Panc1 (cell line): ENCODE data around the gene TJP3.

Experiments
- POLR2AphosphoS5 ChIP-seq: IDR thresholded peaks from 2 replicates; pipeline ENCODE4 v1.6.1; 2012; ENCODE audit warnings: mild to moderate bottlenecking, low read depth, low read length, moderate library complexity
- TF ChIP-seq, protein P1 (sequence below): fragments of 450-650 bp; IDR thresholded peaks from 2 replicates; pipeline ENCODE4 v1.5.1; 2017; ENCODE audit warnings: mild to moderate bottlenecking
- TF ChIP-seq, protein P2 (sequence below), 2 experiments: IDR thresholded peaks; 2 replicates each; pipeline ENCODE4 v1.6.1; 2011 to 2012; ENCODE audit warnings: low read depth in 2 of 2, control low read depth in 1 of 2, low read length in 1 of 2, mild to moderate bottlenecking in 1 of 2, moderate library complexity in 1 of 2; ENCODE audit not compliant: insufficient read depth in 1 of 2

DNA sequence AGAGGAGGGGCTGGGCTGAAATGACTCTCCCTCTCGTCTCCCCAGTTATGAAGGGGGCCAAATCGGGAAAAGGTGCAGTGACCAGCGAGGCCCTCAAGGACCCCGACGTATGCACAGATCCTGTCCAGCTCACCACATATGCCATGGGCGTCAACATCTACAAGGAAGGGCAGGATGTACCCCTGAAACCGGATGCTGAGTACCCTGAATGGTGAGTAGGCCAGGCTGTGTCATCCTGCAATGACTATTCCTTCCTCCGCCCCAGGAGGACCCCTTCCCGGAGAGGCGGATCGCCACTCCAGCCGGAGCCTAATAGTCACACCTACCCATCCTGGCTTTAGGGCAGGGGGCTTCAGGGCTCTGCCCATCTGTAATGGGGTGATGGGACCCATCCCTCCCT lies 56.9 kb downstream of the TJP3 start:
- TF ChIP-seq, protein P1, sequence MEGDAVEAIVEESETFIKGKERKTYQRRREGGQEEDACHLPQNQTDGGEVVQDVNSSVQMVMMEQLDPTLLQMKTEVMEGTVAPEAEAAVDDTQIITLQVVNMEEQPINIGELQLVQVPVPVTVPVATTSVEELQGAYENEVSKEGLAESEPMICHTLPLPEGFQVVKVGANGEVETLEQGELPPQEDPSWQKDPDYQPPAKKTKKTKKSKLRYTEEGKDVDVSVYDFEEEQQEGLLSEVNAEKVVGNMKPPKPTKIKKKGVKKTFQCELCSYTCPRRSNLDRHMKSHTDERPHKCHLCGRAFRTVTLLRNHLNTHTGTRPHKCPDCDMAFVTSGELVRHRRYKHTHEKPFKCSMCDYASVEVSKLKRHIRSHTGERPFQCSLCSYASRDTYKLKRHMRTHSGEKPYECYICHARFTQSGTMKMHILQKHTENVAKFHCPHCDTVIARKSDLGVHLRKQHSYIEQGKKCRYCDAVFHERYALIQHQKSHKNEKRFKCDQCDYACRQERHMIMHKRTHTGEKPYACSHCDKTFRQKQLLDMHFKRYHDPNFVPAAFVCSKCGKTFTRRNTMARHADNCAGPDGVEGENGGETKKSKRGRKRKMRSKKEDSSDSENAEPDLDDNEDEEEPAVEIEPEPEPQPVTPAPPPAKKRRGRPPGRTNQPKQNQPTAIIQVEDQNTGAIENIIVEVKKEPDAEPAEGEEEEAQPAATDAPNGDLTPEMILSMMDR = no peak
- TF ChIP-seq, protein P2, sequence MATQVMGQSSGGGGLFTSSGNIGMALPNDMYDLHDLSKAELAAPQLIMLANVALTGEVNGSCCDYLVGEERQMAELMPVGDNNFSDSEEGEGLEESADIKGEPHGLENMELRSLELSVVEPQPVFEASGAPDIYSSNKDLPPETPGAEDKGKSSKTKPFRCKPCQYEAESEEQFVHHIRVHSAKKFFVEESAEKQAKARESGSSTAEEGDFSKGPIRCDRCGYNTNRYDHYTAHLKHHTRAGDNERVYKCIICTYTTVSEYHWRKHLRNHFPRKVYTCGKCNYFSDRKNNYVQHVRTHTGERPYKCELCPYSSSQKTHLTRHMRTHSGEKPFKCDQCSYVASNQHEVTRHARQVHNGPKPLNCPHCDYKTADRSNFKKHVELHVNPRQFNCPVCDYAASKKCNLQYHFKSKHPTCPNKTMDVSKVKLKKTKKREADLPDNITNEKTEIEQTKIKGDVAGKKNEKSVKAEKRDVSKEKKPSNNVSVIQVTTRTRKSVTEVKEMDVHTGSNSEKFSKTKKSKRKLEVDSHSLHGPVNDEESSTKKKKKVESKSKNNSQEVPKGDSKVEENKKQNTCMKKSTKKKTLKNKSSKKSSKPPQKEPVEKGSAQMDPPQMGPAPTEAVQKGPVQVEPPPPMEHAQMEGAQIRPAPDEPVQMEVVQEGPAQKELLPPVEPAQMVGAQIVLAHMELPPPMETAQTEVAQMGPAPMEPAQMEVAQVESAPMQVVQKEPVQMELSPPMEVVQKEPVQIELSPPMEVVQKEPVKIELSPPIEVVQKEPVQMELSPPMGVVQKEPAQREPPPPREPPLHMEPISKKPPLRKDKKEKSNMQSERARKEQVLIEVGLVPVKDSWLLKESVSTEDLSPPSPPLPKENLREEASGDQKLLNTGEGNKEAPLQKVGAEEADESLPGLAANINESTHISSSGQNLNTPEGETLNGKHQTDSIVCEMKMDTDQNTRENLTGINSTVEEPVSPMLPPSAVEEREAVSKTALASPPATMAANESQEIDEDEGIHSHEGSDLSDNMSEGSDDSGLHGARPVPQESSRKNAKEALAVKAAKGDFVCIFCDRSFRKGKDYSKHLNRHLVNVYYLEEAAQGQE (IDR thresholded peaks at IDR 0.05; ENCODE audit: insufficient read depth in 1 of 2, low read depth in 2 of 2, low read length in 1 of 2) = no peak
- TF ChIP-seq POLR2AphosphoS5 = no peak
